ENCODE measurements around the gene CBX8. TPM values are rescaled to one million over a fixed set of nuclear protein-coding genes. Genes with fewer than 3 reads are reported as not detected.

CBX8 gene
- total RNA-seq, 1 experiment from 2014 or later, result 11.3 TPM

DNA sequence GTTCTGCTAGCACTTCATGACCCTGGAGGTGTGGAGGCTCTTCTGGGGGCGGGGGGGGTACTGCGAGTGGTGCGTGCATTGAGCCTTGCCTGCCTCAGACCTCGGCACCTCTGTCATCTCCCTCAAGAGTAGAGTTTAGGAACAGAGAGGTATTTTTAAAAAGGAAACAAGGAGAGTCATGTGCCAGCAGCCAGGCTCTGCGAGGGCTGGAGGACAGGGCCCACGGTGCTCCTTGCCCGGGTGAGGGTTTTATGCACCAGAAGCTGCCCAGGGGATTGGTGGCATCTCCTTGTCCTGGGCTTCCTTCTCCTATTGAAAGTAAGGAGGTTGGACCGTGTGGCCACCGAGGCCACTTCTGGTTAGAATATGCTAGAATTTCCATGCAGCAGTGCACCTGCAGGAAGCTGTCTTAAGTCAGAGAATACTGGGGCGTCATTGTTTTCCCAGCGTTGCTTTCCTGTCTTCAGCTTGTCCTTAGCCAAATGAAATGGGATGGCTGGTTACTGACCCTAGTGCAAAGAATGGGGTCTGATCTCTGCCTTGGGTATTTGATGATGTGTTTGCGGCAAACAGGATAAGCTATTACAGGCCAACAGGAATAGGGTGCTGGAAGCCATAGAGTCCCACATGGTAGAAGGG is 15.7 kb downstream of the CBX8 start:
- H3K79me2 ChIP-seq (ENCODE audit: low read length), result peaks cover 34% of the 10 kb centered on the region
- no TSS peak for BruUV-seq (replicated peaks)
- H3K4me1 ChIP-seq (ENCODE audit: insufficient read depth, low read length), result peaks cover 30% of the 10 kb centered on the region
- H3K36me3 ChIP-seq (ENCODE audit: low read depth, low read length), result peaks cover 38% of the 10 kb centered on the region; the same call in 1 of the 2 replicates
- no peak for TF ChIP-seq EZH2 (IDR thresholded peaks at IDR 0.05; ENCODE audit: low read length, unreplicated experiment)
- TF ChIP-seq, protein P1, sequence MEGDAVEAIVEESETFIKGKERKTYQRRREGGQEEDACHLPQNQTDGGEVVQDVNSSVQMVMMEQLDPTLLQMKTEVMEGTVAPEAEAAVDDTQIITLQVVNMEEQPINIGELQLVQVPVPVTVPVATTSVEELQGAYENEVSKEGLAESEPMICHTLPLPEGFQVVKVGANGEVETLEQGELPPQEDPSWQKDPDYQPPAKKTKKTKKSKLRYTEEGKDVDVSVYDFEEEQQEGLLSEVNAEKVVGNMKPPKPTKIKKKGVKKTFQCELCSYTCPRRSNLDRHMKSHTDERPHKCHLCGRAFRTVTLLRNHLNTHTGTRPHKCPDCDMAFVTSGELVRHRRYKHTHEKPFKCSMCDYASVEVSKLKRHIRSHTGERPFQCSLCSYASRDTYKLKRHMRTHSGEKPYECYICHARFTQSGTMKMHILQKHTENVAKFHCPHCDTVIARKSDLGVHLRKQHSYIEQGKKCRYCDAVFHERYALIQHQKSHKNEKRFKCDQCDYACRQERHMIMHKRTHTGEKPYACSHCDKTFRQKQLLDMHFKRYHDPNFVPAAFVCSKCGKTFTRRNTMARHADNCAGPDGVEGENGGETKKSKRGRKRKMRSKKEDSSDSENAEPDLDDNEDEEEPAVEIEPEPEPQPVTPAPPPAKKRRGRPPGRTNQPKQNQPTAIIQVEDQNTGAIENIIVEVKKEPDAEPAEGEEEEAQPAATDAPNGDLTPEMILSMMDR (conservative IDR thresholded peaks at IDR 0.05; ENCODE audit: low read depth, low read length), result no peak
- TF ChIP-seq EZH2phosphoT487 (IDR thresholded peaks at IDR 0.05; ENCODE audit: borderline replicate concordance, low read length), result no peak
- H3K4me3 ChIP-seq (ENCODE audit: low read length), result no peak overlapping the region
- H3K9me3 ChIP-seq (ENCODE audit: low read length), result no peaks in the 10 kb centered on the region
- CTCF ChIA-PET, result interaction anchor here (0.6 kb wide), 1 partner anchor 16 kb away, joined by 8 read pairs; the partner anchor contains the start of gene CBX8
- DNase-seq (no peak), ATAC-seq (no peak)
- no peak overlapping the region for H3K27ac ChIP-seq (ENCODE audit: low read length)
- no peak overlapping the region for H3K9ac ChIP-seq (ENCODE audit: low read length)
- H3K4me2 ChIP-seq (ENCODE audit: low read length), result no peak overlapping the region
- H3K27me3 ChIP-seq (ENCODE audit: low read length), result no peaks in the 10 kb centered on the region
- peaks cover 10% of the 10 kb centered on the region; the same call in 1 of the 2 replicates for H4K20me1 ChIP-seq (ENCODE audit: low read length)
- no peak overlapping the region for H2AFZ ChIP-seq (ENCODE audit: low read length)
- intact Hi-C loops (cut with micrococcal nuclease), result no loop called here
- POLR2A ChIA-PET (ENCODE audit: unreplicated experiment), result no interaction called here
- H3K9me2 ChIP-seq (replicated peaks; ENCODE audit: low read length), result no peaks in the 10 kb centered on the region
- H3F3A ChIP-seq (ENCODE audit: low read length, unreplicated experiment), result no peaks in the 10 kb centered on the region

DNA sequence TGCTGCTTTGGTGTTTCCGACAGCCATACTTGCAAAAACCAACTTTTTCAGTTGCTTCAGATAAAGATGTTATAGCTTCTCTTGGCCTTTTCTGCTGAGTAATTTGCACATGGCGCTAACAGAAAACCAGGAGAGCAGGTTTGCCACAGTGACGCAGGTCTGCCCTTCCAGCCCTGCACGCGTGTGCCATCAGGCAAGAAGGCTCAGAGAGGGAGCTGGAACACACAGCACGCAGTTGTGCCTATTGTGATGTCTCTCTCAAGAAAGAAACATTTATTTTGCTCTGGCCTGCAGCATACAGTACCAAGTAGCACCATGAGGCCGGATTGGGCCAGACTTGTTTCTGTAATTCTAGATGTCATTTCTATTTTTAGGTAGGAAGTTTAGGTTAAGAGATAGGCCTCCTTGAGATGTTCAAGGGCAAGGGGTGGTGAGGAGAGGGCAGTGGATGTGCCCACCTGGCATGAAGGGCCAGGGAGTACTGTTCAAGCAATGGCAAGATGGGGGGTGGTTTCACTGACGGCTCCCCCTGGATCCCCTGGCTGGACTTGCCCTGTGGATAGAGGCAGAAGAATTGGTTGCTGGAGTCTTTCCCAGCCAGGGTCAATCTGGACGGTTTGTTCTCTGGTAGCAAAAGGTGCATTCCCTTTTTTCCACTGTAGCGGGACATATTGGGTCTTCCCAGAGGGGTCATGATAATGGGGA is 17.1 kb downstream of the CBX8 start:
- no peaks in the 10 kb centered on the region for H3K27me3 ChIP-seq (ENCODE audit: low read length)
- DNase-seq (peak; percentile 45), ATAC-seq (no peak)
- no peak overlapping the region for H2AFZ ChIP-seq (ENCODE audit: low read length)
- intact Hi-C loops (cut with micrococcal nuclease), result loop anchor here (2.0 kb wide), 1 partner anchor 17 kb away; the partner anchor contains the start of gene CBX8
- peaks cover 33% of the 10 kb centered on the region for H3K4me1 ChIP-seq (ENCODE audit: insufficient read depth, low read length)
- peak overlapping the region; percentile 53 for H3K9ac ChIP-seq (ENCODE audit: low read length)
- TF ChIP-seq EZH2phosphoT487 (IDR thresholded peaks at IDR 0.05; ENCODE audit: borderline replicate concordance, low read length) (no peak), EZH2 (IDR thresholded peaks at IDR 0.05; ENCODE audit: low read length, unreplicated experiment) (no peak)
- TF ChIP-seq, protein P1 (conservative IDR thresholded peaks at IDR 0.05; ENCODE audit: low read depth, low read length), result no peak
- H3K4me2 ChIP-seq (ENCODE audit: low read length), result peak overlapping the region; percentile 93
- peaks cover 10% of the 10 kb centered on the region; the same call in 1 of the 2 replicates for H4K20me1 ChIP-seq (ENCODE audit: low read length)
- ChIA-PET POLR2A (ENCODE audit: unreplicated experiment) (no interaction called here), CTCF (no interaction called here)
- no peaks in the 10 kb centered on the region for H3K9me2 ChIP-seq (replicated peaks; ENCODE audit: low read length)
- H3K4me3 ChIP-seq (ENCODE audit: low read length), result peak overlapping the region; percentile 92
- H3K79me2 ChIP-seq (ENCODE audit: low read length), result peaks cover 34% of the 10 kb centered on the region
- no peaks in the 10 kb centered on the region for H3F3A ChIP-seq (ENCODE audit: low read length, unreplicated experiment)
- BruUV-seq (replicated peaks), result no TSS peak
- H3K27ac ChIP-seq (ENCODE audit: low read length), result peak overlapping the region; percentile 17; the same call in 1 of the 2 replicates
- peaks cover 32% of the 10 kb centered on the region; the same call in 1 of the 2 replicates for H3K36me3 ChIP-seq (ENCODE audit: low read depth, low read length)
- no peaks in the 10 kb centered on the region for H3K9me3 ChIP-seq (ENCODE audit: low read length)
